WTC11 (cell line): ENCODE data around the gene PISD. TPM values are rescaled to one million over a fixed set of nuclear protein-coding genes. Genes with fewer than 3 reads are reported as not detected.

Experiments used
- ATAC-seq: fragments of 200-7000 bp; cut with Tn5 transposase; 2 replicates; pipeline ENCODE4 v1.10.0; 2021; ENCODE audit warnings: mild to moderate bottlenecking, moderate library complexity
- CTCF ChIA-PET: fragments of 300-600 bp; sonication (Branson Sonifier 250); formaldehyde crosslinking; loops from one replicate; lab custom pipeline; 2021; ENCODE audit warnings: antibody characterized with exemption; lab: Charles Lee
- POLR2A ChIA-PET: fragments of 350-600 bp; sonication (Branson Sonifier 250); formaldehyde crosslinking; loops from one replicate; lab custom pipeline; 2021; ENCODE audit warnings: antibody characterized with exemption; lab: Charles Lee
- DNase-seq: peaks from one replicate; pipeline ENCODE4 v3.0.0; 2021; ENCODE audit warnings: low spot score
- H3K27ac Mint-ChIP-seq: 2 replicates; pipeline ENCODE4 v1.8.0; 2021; ENCODE audit warnings: mixed read lengths
- H3K27me3 Mint-ChIP-seq: 2 replicates; pipeline ENCODE4 v1.8.0; 2021; ENCODE audit warnings: low read depth, mild to moderate bottlenecking, moderate library complexity, mixed read lengths
- H3K36me3 Mint-ChIP-seq: 2 replicates; pipeline ENCODE4 v1.8.0; 2021; ENCODE audit warnings: mixed read lengths
- H3K4me1 Mint-ChIP-seq: 2 replicates; pipeline ENCODE4 v1.8.0; 2022; ENCODE audit warnings: mixed read lengths
- H3K4me3 Mint-ChIP-seq: 2 replicates; pipeline ENCODE4 v1.8.0; 2021; ENCODE audit warnings: mild to moderate bottlenecking, moderate library complexity, mixed read lengths
- H3K9me3 Mint-ChIP-seq: 2 replicates; pipeline ENCODE4 v1.8.0; 2021; ENCODE audit warnings: mixed read lengths
- CREM ChIP-seq: sonication (generic); formaldehyde crosslinking; IDR thresholded peaks from 2 replicates; pipeline ENCODE4 v1.8.1; 2022; ENCODE audit warnings: mild to moderate bottlenecking, missing genetic modification reagents, moderate library complexity
- E2F5 ChIP-seq: sonication (generic); formaldehyde crosslinking; IDR thresholded peaks from 2 replicates; pipeline ENCODE4 v1.8.1; 2022; ENCODE audit warnings: mild to moderate bottlenecking, moderate library complexity, missing genetic modification reagents
- ELF4 ChIP-seq: sonication (generic); formaldehyde crosslinking; IDR thresholded peaks from 2 replicates; pipeline ENCODE4 v1.8.1; 2022; ENCODE audit warnings: low read depth, mild to moderate bottlenecking, moderate library complexity, missing genetic modification reagents
- FOXJ3 ChIP-seq: sonication (generic); formaldehyde crosslinking; IDR thresholded peaks from 2 replicates; pipeline ENCODE4 v1.9.0; 2021; ENCODE audit warnings: missing genetic modification reagents, mild to moderate bottlenecking, borderline replicate concordance
- FOXK1 ChIP-seq: sonication (generic); formaldehyde crosslinking; IDR thresholded peaks from 2 replicates; pipeline ENCODE4 v1.8.0; 2022; ENCODE audit warnings: mild to moderate bottlenecking, moderate library complexity, missing genetic modification reagents
- FOXP4 ChIP-seq: sonication (generic); formaldehyde crosslinking; IDR thresholded peaks from 2 replicates; pipeline ENCODE4 v1.8.0; 2022; ENCODE audit warnings: mild to moderate bottlenecking, missing genetic modification reagents
- GABPB1 ChIP-seq: sonication (generic); formaldehyde crosslinking; IDR thresholded peaks from 2 replicates; pipeline ENCODE4 v1.8.1; 2023; ENCODE audit warnings: mild to moderate bottlenecking, missing genetic modification reagents
- NFYB ChIP-seq: sonication (generic); formaldehyde crosslinking; conservative IDR thresholded peaks from 2 replicates; pipeline ENCODE4 v1.8.0; 2022; ENCODE audit warnings: low read depth, missing genetic modification reagents
- SOX15 ChIP-seq: fragments of 250-450 bp; sonication (Bioruptor Pico); IDR thresholded peaks from 2 replicates; pipeline ENCODE4 v1.9.0; 2021; ENCODE audit warnings: mild to moderate bottlenecking
- TEAD1 ChIP-seq: sonication (generic); formaldehyde crosslinking; IDR thresholded peaks from 2 replicates; pipeline ENCODE4 v1.8.0; 2022; ENCODE audit warnings: mild to moderate bottlenecking, missing genetic modification reagents
- ZNF512 ChIP-seq: sonication (generic); formaldehyde crosslinking; IDR thresholded peaks from 2 replicates; pipeline ENCODE4 v1.8.1; 2022; ENCODE audit warnings: missing genetic modification reagents, borderline replicate concordance
- total RNA-seq: library from RNA; stranded (reverse); gene quantifications from 3 replicates; pipeline ENCODE4 v1.2.3, GENCODE V29; 2021
- TF ChIP-seq, protein P1 (sequence below): sonication (generic); formaldehyde crosslinking; IDR thresholded peaks from 2 replicates; pipeline ENCODE4 v1.8.1; 2023; ENCODE audit warnings: mild to moderate bottlenecking, missing genetic modification reagents, borderline replicate concordance
- TF ChIP-seq, protein P2 (sequence below): sonication (generic); formaldehyde crosslinking; conservative IDR thresholded peaks from 2 replicates; pipeline ENCODE4 v1.8.1; 2022; ENCODE audit warnings: mild to moderate bottlenecking, missing genetic modification reagents

PISD gene
- total RNA-seq, 1 experiment from 2014 or later = 55.7 TPM

GRCh38 chr22:31626427-31627150, 35.4 kb downstream of the PISD start:
- peak overlapping the region; percentile 72 for H3K27ac Mint-ChIP-seq
- TF ChIP-seq, protein P1, sequence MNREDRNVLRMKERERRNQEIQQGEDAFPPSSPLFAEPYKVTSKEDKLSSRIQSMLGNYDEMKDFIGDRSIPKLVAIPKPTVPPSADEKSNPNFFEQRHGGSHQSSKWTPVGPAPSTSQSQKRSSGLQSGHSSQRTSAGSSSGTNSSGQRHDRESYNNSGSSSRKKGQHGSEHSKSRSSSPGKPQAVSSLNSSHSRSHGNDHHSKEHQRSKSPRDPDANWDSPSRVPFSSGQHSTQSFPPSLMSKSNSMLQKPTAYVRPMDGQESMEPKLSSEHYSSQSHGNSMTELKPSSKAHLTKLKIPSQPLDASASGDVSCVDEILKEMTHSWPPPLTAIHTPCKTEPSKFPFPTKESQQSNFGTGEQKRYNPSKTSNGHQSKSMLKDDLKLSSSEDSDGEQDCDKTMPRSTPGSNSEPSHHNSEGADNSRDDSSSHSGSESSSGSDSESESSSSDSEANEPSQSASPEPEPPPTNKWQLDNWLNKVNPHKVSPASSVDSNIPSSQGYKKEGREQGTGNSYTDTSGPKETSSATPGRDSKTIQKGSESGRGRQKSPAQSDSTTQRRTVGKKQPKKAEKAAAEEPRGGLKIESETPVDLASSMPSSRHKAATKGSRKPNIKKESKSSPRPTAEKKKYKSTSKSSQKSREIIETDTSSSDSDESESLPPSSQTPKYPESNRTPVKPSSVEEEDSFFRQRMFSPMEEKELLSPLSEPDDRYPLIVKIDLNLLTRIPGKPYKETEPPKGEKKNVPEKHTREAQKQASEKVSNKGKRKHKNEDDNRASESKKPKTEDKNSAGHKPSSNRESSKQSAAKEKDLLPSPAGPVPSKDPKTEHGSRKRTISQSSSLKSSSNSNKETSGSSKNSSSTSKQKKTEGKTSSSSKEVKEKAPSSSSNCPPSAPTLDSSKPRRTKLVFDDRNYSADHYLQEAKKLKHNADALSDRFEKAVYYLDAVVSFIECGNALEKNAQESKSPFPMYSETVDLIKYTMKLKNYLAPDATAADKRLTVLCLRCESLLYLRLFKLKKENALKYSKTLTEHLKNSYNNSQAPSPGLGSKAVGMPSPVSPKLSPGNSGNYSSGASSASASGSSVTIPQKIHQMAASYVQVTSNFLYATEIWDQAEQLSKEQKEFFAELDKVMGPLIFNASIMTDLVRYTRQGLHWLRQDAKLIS (CRISPR knock-in tag) = no peak
- TF ChIP-seq CREM (CRISPR knock-in tag) (no peak), FOXK1 (CRISPR knock-in tag) (no peak), TEAD1 (CRISPR knock-in tag) (no peak), E2F5 (CRISPR knock-in tag) (no peak), NFYB (CRISPR knock-in tag) (no peak), SOX15 (CRISPR knock-in tag) (no peak)
- TF ChIP-seq, protein P2, sequence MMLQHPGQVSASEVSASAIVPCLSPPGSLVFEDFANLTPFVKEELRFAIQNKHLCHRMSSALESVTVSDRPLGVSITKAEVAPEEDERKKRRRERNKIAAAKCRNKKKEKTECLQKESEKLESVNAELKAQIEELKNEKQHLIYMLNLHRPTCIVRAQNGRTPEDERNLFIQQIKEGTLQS (CRISPR knock-in tag) = no peak
- no peaks in the 10 kb centered on the region for H3K9me3 Mint-ChIP-seq
- DNase-seq = no peak
- POLR2A ChIA-PET = no interaction called here
- H3K36me3 Mint-ChIP-seq = no peaks in the 10 kb centered on the region; the same call in 1 of the 2 replicates
- H3K4me3 Mint-ChIP-seq = no peak overlapping the region
- no peak for ATAC-seq
- CTCF ChIA-PET = interaction anchor here (2.0 kb wide), 1 partner anchor 344 kb away, joined by 9 read pairs; no protein-coding TSS in a partner anchor
- no peaks in the 10 kb centered on the region for H3K27me3 Mint-ChIP-seq
- H3K4me1 Mint-ChIP-seq = peaks cover 40% of the 10 kb centered on the region

DNA sequence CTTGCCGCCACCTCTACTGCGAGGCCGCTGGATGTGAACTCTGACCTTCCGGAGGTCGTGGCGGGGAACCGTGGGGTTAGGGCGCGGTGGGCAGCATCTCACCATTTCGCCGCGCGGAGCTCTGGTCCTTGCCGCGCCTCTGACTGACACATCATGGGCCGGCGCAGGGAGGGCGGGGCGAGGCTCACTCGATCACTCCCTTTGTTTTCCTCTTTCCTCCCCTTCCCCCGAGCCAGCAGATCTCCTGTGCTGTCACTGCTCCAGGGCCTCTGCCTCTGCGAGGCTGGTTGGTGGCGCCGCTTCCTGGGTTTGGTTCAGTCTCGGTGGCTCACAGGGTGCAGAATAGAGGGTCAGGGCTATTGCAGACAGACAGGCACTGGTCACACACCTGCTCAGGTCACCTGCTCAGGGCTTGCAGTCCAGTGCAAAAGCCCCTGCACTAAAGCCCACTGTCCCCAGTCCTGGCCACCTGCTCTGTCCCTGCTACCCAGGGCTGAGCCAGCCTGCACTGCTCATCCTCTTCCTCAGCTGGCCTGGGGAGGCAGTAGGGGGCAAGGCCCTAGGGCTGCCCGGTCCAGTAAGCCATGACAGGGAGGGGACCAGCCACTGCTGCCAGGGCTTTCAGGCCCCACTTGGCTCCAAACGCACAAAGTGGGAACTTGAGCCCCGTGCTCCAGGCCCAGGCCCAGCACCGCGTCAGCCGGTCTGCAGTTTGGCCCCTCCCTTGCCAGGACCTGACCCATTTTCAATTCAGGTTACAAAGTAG, 36.2 kb downstream of the PISD start:
- H3K4me1 Mint-ChIP-seq = peaks cover 33% of the 10 kb centered on the region
- ATAC-seq = peak; percentile 76
- no peaks in the 10 kb centered on the region; the same call in 1 of the 2 replicates for H3K36me3 Mint-ChIP-seq
- CTCF ChIA-PET = interaction anchor here (0.6 to 2.3 kb wide), 11 partner anchors 8 to 353 kb away, joined by 3 to 10 read pairs (median 5); no protein-coding TSS in a partner anchor
- no peak for TF ChIP-seq ZNF512
- TF ChIP-seq ELF4 = no peak
- 0 out of 2 replicates have a peak, but pooled peaks have one; percentile 42 for TF ChIP-seq FOXP4 (CRISPR knock-in tag)
- TF ChIP-seq E2F5 (CRISPR knock-in tag) = 0 out of 2 replicates have a peak, but pooled peaks have one; percentile 29
- TF ChIP-seq GABPB1 (CRISPR knock-in tag) = no peak
- TF ChIP-seq FOXJ3 (CRISPR knock-in tag) = no peak
- TF ChIP-seq, all 79 proteins: peak for 2
- no peaks in the 10 kb centered on the region for H3K27me3 Mint-ChIP-seq
- POLR2A ChIA-PET = no interaction called here
- DNase-seq = peak; percentile 81
- H3K9me3 Mint-ChIP-seq = no peaks in the 10 kb centered on the region
- H3K27ac Mint-ChIP-seq = peak overlapping the region; percentile 78
- peak overlapping the region; percentile 51 for H3K4me3 Mint-ChIP-seq
